KG1 (cell line): ENCODE data around the gene MYO3B.

ENCODE experiments used
- DNase-seq: peaks from one replicate; lab custom pipeline; 2025; lab: John Stamatoyannopoulos, UW

The MYO3B gene

DNA sequence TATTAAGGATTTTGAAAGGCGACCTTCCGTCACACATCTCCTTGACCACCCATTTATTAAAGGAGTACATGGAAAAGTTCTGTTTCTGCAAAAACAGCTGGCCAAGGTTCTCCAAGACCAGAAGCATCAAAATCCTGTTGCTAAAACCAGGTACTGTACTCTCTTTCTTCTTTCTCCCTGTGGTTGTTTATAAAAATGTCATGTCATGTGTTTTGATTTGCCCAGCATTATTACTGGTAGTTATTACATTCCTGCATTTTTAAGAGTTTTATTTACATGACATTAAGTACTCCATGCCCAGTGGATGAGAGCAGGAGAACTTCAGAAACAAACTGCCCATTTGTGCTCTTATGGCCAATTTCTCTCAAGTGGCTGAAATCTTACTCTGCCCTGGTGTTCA lies 191.3 kb downstream of the MYO3B start:
- no peak for DNase-seq

GRCh38 chr2:170369894-170370293 lies 191.9 kb downstream of the MYO3B start:
- peak; percentile 32 for DNase-seq

GRCh38 chr2:170371231-170371998 lies 193.5 kb downstream of the MYO3B start:
- no peak for DNase-seq

GRCh38 chr2:170375192-170375591 lies 197.2 kb downstream of the MYO3B start:
- no peak for DNase-seq

- DNase-seq = no peak
Observed at GRCh38 chr2:170377500-170378207, 199.7 kb downstream of the MYO3B start.

DNA sequence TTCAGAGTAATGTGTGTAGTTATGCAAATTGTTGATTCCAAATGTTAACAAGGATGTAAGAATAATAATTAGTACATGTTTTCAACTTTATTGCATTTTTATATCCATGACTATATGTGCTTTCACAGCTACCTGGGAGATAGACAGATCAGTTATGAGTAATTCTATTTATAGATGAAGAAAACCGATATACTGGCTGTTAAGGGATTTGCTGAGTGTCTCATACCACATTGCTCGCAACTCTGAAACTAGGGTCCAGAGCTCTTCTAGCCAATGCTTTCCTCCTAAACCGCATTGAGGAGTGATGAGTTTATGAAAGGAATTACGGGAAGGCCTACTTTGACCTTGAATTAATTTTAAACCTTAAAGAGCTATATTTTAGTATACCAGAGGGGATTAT lies 202.3 kb downstream of the MYO3B start:
- no peak for DNase-seq

DNA sequence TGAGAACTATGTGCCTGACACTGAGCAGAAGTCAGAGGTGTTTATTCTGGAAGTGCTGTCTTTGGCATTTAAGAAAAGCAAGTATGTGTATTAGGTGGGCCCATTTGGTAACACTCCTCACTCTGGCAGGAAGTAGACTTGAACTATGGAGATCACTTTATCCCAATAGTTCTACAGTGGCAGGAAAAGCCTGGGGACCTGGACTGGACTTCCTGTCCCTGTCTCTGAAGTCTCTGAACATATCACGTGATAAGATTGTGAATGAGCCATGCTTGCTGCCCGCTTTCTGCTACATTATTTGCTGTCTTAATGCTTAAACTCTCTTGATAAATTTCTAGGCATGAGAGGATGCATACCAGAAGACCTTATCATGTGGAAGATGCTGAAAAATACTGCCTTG lies 203.7 kb downstream of the MYO3B start:
- DNase-seq = no peak

DNA sequence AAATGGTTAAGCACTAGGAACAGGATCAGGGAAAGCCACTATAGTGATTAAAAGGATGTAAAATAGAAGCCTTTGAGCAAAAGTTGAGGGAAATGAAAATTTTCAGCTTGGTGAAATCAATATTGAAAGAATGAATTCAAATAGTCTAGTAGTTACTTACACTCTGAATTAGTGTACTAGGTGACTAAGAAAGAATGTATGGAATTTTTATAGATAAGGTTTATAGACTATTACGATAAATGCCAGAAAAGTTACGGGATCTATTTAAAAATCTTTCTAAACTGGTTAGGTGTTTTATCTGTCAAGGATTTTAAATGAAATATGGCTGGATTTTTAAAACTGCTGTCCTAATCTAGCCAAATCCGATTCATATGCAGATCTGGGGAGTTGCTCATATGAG lies 208.6 kb downstream of the MYO3B start:
- DNase-seq = no peak

DNA sequence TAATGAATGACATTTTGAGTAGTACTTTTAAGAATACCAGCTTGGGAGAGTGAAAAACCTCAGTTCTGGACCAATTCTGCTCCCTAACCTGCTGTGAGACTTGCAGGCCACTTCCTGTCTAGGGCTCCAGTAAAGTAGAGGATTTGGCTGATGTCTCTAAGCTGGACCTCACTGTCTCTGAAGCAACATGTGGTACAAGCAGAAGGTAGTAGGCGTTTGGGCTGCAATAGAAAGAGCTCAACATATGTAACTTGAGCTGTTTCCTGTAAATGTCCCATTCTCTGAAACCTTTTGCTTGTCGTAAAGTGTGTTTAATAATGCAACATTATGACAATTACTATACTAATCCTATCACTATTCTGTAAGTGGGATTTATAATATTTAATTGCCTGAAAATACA lies 213.1 kb downstream of the MYO3B start:
- DNase-seq = no peak

- no peak for DNase-seq
Observed at GRCh38 chr2:170391697-170392096, 213.8 kb downstream of the MYO3B start.

- DNase-seq = no peak
Observed at GRCh38 chr2:170393861-170394498, 216.0 kb downstream of the MYO3B start.

- no peak for DNase-seq
Observed at GRCh38 chr2:170394641-170395387, 216.9 kb downstream of the MYO3B start.

GRCh38 chr2:170396799-170397459 lies 219.0 kb downstream of the MYO3B start:
- DNase-seq = no peak

DNA sequence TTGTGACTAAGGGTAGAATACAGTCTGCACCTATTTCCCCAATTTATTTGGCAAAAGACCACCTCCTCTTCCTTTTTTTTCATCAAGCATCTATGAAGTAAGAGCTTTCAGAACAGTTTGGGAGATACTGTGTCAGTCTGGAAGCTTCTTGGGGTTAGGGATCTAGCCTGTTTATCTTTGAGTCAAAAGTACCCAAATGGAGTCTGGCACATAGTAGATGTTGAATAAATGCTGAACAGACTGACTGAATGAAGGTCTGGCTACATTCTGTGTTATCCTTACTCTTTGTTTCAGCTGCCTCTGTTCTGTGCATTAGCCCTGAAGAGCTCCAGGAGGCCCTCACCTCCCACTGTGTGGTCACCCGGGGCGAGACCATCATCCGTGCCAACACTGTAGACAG lies 223.2 kb downstream of the MYO3B start:
- no peak for DNase-seq

GRCh38 chr2:170404846-170405245 lies 226.9 kb downstream of the MYO3B start:
- no peak for DNase-seq

- no peak for DNase-seq
Observed at GRCh38 chr2:170405326-170405725, 227.4 kb downstream of the MYO3B start.

- DNase-seq = no peak
Observed at GRCh38 chr2:170408461-170409163, 230.7 kb downstream of the MYO3B start.

DNA sequence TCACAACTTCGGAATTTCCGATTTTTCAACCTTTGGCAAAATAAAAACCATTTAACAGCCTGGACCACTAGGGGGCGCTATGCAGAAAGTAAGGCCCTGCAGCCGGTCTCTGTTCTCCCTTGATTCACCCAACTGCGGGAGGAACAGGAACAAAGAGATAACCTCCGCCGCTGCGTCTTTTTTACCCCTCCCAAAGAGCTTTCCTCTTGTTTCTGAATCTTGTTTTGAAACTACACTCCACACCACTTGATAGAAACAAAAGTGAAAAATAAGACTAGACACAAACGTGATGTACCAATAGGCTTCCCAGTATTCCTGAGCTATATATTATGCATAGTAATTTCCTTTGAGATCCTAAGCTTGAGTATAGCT lies 231.2 kb downstream of the MYO3B start:
- peak; percentile 52 for DNase-seq

- no peak for DNase-seq
Observed at GRCh38 chr2:170411660-170412059, 233.7 kb downstream of the MYO3B start.

DNA sequence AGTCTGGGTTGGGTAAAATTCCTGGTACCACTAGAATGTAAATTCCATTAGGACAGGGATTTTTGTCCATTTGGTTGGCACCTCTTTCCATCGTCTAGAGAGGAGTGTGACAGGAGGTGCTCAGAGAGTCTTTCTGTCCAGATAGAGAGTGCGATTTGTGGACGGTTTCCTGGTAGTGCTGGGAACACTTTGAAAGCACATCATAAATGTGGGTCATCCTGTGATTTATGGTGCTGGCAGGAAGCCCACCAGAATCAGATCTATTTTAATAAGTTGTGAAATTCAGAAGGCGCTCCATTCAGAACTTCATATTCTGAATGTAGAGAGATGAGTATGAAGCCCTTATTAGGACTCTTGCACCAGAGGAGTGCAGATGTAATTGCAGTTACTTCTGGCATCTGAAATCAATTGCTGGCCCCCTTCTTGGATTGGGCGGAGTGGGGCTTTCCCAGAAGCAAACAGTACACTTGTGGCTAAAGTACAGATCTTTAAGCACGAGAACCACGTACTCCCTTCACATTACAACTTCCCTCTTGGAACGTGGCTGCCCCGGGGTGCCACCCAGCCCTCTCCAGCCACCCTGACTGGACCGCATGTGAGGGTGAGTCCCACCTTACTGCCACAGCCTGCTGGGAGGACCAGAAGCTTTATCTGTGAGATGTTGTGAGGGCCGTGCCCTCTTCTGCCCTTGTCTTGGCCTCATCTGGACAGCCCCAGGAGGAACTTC lies 243.2 kb downstream of the MYO3B start:
- no peak for DNase-seq

DNA sequence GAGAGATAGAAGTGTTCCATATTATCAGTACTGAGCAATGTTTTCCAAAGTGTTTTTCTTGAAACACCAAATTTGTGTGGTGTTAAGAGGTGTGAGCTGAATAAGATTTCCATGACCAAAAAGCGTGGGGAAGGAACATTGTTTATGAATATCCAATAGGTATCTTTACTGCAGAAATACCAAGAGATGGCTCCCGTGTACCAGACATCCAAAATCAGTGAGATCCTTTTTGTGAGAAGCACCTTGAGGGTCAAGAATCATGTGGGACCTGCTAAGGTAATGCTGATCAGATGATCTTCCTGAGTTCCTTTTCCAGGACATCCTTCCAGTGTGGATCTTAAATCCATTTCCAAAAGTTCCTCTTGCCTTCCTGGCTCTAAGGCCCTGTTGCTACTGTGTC lies 246.0 kb downstream of the MYO3B start:
- no peak for DNase-seq
